ENCODE measurements around the gene FAM13A.

FAM13A gene

DNA sequence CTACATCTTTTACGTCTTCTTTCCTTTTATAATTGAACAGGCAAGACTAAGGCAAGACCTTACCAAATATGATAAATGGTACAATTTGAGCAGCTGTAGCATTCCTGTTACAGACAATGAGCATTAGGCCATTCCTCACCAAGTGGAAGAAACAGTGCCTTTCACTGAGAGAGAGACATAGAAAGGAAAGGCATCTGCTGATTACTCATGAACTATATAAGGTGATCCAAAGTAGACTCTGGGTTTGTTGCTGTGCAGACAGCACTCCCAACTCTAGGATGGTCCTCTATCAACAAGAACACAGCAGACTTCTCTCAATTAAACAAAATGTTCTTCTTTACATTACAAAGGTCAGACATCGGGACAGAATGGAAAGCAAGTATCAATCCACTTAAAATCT, 91.9 kb downstream of the FAM13A start:
- peak; percentile 27 for DNase-seq (ENCODE audit: low read depth)
- TF ChIP-seq, protein P1, sequence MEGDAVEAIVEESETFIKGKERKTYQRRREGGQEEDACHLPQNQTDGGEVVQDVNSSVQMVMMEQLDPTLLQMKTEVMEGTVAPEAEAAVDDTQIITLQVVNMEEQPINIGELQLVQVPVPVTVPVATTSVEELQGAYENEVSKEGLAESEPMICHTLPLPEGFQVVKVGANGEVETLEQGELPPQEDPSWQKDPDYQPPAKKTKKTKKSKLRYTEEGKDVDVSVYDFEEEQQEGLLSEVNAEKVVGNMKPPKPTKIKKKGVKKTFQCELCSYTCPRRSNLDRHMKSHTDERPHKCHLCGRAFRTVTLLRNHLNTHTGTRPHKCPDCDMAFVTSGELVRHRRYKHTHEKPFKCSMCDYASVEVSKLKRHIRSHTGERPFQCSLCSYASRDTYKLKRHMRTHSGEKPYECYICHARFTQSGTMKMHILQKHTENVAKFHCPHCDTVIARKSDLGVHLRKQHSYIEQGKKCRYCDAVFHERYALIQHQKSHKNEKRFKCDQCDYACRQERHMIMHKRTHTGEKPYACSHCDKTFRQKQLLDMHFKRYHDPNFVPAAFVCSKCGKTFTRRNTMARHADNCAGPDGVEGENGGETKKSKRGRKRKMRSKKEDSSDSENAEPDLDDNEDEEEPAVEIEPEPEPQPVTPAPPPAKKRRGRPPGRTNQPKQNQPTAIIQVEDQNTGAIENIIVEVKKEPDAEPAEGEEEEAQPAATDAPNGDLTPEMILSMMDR (IDR thresholded peaks at IDR 0.05; ENCODE audit: insufficient read depth, low read depth, low read length, missing control alignments) = no peak
- H3K4me3 ChIP-seq (ENCODE audit: low read length) = no peak overlapping the region

DNA sequence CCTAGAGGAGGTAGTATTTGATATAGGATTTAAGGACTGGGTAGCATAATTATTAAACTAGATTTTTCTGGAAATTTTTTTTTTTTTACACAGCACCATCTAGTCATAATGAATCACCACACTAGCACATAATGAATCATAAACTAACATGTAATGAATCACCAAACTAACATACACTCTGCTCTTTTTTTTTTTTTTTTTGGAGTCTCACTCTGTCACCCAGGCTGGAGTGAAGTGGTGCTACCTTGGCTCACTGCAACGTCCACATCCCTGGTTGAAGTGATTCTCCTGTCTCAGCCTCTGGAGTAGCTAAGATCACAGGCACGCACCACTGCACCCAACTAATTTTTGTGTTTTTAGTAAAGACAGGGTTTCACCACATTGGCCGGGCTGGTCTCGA, 92.5 kb downstream of the FAM13A start:
- peak; percentile 78 for DNase-seq (ENCODE audit: low read depth)
- TF ChIP-seq, protein P1 (IDR thresholded peaks at IDR 0.05; ENCODE audit: insufficient read depth, low read depth, low read length, missing control alignments) = no peak
- no peak overlapping the region for H3K4me3 ChIP-seq (ENCODE audit: low read length)

DNA sequence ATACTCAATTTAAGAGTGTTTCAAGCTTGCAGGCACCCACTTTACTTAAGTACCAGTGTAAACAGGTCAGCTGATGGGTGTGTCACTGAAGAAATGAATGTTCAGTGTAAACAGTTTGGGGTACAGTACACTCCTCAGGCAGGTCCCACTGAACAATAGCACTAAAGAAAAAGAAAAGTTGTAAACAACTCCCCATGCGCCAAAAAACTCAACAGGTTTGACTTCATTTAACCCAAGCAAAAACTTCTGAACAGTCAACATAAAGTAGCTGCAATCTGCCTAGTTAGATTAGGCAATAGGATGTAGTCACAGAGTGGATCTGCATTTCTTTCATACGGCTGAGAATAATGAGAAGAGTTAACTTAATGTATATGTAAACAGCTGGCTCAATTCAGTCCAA, 93.2 kb downstream of the FAM13A start:
- no peak overlapping the region for H3K4me3 ChIP-seq (ENCODE audit: low read length)
- peak; percentile 91 for DNase-seq (ENCODE audit: low read depth)
- TF ChIP-seq, protein P1 (IDR thresholded peaks at IDR 0.05; ENCODE audit: insufficient read depth, low read depth, low read length, missing control alignments) = no peak

DNA sequence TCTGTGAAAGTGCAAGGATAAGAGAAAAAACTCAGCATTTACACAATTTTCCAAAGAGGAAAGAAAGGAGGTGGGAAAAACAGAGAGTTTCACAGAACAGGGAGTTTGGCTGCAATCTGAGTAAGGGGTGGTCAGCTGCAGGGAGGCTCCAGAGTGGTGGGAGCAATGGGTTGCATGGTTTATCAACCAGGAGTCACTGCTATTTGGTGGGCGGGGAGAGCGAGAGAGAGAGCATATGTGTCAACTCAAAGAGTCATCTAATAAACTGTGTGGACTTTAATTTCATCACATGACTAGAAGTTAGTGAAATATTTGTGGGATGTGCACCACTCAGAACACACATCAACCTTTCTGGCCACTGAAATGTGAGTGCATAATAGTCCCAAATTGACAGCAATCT, 94.6 kb downstream of the FAM13A start:
- peak; percentile 17 for DNase-seq (ENCODE audit: low read depth)
- TF ChIP-seq, protein P1 (IDR thresholded peaks at IDR 0.05; ENCODE audit: insufficient read depth, low read depth, low read length, missing control alignments) = no peak
- H3K4me3 ChIP-seq (ENCODE audit: low read length) = no peak overlapping the region

DNA sequence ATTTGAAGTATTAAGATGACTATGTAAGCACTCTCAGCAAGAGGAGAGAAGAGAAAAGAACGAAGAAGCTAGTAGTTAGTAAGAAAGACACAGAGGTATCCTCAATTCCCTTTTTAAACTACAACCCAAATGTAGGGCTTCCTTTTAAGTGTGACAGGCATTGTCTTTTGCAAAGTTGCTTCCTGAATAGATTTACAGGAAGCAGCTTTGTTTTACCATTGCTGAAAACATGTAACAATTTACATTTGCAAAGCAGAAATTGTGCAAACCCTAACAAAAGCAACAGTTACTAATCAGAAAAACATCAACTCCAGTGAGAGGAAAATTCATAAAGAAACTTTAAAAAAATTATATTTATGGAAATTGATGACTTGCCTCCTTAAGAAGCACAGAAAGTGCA, 96.4 kb downstream of the FAM13A start:
- no peak overlapping the region for H3K4me3 ChIP-seq (ENCODE audit: low read length)
- TF ChIP-seq, protein P1 (IDR thresholded peaks at IDR 0.05; ENCODE audit: insufficient read depth, low read depth, low read length, missing control alignments) = no peak
- no peak for DNase-seq (ENCODE audit: low read depth)

DNA sequence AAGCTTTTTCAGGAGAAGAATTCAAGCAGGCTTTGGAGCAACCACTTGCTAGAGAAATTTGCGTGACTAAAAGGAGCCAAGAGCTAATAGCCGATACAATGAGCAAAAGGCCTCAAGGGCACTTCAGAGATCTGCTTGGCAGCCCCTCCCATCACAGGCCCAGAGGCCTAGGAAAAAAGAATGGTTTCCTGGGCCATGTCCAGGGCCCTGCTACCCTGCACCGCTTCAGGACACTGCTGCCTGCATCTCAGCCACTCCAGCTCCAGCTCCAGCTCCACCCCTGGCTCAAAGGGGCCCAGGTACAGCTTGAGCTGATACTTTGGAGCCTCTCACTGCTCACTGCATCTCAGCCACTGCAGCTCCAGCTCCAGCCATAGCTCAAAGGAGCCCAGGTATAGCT, 98.9 kb downstream of the FAM13A start:
- H3K4me3 ChIP-seq (ENCODE audit: low read length) = no peak overlapping the region
- no peak for DNase-seq (ENCODE audit: low read depth)
- TF ChIP-seq, protein P1 (IDR thresholded peaks at IDR 0.05; ENCODE audit: insufficient read depth, low read depth, low read length, missing control alignments) = no peak

DNA sequence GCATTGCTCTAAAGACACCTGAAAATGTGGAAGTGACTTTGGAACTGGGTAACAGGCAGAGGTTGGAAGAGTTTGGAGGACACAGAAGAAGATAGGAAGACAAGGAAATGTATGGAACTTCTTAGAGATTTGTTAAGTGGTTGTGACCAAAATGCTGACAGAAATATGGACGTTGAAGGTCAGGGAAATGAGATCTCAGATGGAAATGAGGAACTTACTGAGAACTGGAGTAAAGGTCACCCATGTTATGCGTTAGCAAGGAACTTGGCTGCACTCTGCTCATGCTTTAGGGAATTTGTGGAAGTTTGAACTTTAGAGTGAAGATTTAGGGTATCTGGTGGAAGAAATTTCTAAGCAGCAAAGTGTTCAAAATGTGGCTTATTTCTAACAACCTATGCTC, 99.4 kb downstream of the FAM13A start:
- TF ChIP-seq, protein P1 (IDR thresholded peaks at IDR 0.05; ENCODE audit: insufficient read depth, low read depth, low read length, missing control alignments) = no peak
- no peak for DNase-seq (ENCODE audit: low read depth)
- H3K4me3 ChIP-seq (ENCODE audit: low read length) = no peak overlapping the region

Data from epithelial cell of esophagus (primary cell).